ENCODE measurements around the gene CDK5R2.

CDK5R2 gene

DNA sequence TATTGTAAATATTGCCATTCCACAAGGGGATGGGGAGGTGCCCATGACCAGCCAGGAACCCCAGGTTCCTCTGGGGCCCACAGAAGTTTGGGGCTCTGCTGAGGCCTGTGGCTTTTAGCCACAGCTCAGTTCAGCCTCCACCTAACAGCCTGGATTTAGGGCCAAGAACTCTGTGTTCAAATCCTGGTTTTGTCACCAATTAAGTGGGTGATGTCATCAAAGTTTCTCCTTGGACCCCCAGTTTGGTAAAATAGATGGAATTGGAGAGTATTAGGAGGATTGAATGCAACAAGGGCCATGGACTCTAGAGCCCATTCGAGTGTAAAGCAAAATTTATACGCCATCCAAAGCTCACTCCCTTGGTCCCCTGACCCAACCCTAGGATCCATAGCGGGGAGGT is 28.7 kb downstream of the CDK5R2 start:
- DNase-seq (ENCODE audit: low read depth) = no peak

DNA sequence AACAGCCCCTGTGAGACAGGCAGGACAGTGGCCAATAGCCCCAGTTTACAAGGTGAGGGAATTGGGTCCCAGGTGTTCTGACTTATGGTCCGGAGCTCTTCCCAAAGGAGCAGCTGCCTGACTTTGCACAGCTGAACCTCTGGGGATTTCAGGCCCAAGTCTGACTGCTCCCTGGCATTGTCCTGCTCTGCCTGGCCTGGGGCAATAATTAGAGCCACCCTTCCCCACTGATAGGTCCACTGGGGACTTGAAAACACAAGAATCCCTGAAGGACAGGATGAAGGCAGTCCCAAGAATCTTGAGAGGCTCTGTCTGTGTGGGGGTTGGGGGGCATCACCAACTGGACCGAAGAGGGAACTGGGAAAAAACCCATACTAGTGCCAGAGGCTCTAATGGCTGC is 29.2 kb downstream of the CDK5R2 start:
- DNase-seq (ENCODE audit: low read depth) = no peak

DNA sequence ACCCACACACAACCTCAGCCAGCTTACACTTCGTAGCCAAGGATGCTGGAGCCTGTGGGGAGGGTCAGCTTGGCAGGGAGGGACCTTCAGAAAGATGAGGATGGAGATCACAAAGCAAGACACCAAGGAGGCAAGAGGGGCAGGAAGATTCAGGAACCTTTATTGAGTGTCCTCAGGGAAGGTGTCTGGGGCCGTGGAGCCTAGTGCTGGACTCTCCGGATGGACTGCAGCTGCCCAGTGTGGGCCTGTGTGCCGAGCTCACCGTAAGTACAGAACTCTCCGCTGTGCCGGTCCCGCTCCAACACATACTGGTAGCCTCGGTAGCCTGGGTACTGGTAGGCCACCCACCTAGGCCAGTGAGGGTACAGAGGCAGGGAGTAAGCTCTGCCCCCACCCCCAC is 30.6 kb downstream of the CDK5R2 start:
- no peak for DNase-seq (ENCODE audit: low read depth)

DNA sequence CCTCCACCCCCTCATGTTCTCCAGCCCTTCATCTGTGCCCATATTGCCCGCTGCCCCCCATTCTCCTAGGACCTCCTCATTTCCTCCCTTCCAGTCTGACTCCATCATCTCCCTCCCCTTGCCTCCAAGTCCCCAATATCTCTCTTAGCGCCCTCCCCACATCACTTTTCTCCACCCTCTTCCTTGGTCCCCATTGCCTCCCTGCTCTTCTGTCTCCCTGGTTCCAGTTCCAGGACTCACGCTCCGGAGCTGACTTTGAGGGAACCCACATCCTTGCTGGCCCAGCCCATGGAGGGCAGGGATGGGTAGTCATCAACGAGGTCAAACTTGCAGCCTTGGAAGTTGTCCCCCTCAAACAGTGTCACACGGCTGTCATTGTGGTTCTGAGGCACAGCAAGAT is 31.1 kb downstream of the CDK5R2 start:
- DNase-seq (ENCODE audit: low read depth) = no peak

DNA sequence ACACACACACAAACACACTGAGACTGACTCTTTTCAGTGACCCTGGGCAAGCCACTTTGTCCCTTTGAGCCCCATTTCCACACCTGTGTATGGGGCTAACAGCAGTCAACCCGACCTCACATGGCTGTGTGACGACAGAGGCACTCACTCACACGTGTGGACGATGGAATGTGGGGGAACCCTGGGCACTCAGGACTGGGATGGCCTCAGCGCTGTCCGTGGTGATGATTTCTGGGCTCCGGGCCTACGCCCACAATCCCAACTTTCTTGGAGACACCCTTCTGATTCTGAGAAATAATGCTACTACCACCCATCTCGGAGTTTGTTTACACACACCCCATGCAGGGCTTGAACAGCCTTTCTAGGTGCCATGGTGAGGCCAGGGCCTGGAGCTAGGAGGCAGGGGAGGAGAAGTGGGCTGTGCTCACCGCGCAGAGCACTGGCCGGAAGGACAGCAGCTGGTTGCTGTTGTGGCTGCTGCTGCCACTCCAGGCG is 32.3 kb downstream of the CDK5R2 start:
- no peak for DNase-seq (ENCODE audit: low read depth)

DNA sequence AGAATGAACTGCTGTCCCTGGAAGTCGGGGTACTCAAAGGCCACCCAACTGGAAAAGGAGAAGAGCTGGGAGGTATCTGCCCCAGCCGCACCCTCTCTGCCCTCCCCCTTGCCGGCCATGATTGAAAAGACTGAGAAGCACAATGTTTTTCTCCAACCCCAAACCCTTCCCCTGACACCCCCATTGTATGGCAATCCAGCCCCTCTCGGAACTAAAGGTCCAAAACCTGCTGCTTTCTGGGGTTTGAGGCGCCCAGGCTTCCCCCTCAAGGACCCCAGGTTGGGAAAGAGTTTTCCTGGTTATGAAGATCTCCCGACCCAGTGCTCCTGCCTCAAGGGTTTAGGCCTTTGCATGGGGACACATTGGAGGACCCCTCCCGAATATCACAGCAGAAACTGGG is 32.7 kb downstream of the CDK5R2 start:
- DNase-seq (ENCODE audit: low read depth) = no peak

DNA sequence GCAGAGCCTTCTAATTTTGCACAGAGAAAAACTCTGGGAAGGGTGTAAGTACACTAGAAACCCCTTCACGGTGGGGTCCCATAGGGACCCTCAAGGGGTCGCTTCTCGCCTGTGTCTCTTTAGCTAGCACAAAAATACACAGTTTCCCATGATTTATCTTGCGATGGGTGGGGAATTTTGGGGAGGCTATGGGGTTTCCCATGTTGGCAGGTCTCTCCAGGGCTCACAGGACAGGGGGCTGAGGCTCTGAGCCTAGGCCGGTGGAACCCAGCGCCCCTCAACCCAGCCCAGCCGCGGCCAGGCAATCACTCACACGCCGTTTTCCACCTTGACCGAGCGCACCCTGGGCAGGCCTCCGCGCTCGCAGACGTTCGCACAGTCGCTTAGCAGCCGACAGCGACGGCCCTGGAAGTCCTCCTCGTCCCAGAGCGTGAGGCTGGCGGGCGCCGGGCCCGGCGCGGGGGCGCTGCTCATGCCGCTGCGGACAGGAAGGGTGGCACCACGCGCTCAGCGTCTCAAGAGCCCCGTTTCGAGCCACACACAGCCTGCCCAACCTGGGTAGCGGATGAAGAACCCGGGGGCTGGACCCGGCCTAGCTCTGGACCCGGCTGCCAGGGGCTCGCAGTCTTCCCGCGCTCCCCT is 33.4 kb downstream of the CDK5R2 start:
- no peak for DNase-seq (ENCODE audit: low read depth)

DNA sequence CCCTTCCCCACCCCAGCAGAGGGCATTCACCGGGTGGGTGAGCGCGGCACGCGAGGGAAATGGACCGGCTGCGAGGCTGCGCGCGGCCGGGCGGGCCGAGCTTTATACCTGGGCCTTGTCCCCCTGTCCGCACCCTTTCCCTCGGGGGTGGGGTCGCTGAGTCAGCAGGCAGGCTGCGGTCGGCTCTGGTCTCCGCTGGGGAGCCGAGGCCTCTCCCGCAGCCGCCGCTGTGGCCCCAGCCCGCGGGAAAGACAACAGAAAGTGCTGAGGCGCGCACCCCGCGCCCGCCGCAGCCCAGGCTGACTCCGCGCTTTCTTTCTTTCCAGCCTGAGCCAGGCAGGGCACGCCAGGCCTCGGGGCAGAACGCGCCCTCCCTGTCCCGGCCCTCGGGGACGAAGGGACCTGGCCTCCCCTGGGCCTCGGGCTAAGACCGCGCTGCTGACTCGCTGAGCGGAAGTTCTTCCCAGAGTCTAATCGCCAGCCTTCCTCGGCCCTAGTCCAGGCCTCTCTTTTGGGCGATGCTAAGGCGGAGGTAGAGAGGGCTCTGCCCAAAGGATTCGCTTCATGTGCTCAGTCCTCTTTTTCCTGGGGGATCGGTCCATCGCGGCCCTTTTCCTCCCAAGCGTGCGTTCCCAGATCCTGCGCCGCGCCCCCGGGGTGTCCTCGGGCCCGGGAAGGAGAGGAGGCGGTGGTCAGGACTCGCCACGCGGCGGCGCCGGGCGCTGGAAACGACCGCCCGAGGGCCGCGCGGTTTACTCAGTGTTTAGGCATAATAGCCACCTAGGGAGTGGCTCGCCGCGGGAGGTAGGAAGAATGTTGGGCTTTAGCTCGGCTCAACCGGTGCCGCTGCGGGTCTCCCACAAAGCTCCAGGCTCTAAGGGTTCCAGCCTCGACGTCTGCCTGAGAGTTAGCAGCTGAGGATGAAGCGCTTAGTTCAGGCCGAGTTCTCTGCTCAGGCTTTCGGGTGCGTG is 34.2 kb downstream of the CDK5R2 start, which contains the start of gene CRYBA2:
TSS of gene CRYBA2 (minus strand) at position 78 of the 971 bp plus-strand sequence. CDS start 246 bp downstream, outside the sequence.
- no peak for DNase-seq (ENCODE audit: low read depth)

DNA sequence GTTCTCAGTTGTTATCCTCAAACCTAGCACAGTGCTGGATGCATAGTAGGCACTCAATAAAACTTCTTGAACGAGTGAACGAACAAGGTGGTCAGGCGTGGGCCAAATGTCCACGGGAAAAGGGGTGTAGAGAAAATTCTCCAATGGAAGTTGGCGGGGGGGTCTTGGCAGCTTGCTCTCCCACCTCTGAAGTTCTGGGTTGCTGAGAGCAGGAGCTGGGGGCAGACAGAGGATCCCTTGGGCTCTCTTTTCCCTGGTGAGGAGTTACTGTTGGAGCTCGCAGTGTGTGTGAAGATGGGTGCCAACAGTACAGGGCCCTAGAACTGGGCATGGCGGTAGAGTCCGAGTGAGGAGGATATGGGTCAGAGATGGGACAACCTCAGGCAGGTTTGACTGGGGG is 36.1 kb downstream of the CDK5R2 start:
- no peak for DNase-seq (ENCODE audit: low read depth)

DNA sequence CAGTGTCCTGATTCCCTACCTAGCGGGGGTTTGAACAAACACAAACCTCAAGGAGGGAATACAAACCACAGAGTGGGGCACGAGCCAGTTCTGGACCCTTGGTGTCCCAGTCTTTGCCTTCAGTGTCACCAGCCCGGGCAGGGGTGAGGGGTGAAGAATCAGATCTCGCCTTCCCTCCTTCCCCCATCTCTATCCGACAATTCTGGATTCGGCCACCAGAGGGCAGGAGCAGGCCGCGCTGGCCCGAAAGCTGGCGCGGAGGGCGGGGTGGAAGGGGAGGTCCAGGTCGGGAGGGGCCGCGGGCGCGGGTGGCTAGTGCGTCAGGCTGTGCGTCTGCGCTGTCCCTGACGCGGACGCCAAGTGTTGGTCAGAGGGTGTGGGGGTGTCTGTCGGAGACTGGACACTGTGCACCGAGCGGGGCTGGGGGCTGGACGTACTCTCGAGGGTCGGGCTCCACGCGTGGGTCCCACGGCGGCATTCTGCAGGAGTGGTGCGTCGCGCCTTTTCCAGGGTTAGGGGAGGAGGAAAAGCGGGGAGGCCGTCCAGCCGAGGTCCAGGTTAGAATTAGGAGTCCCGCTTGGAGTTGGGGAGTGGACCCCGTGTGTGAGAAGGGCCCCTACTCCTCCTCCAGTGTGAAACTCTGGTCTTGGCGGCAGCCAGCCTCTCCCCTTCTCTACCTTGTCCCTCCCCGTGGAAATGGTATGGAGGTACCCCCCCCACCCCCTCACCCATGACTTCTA is 36.7 kb downstream of the CDK5R2 start:
- peak; percentile 71 for DNase-seq (ENCODE audit: low read depth)

DNA sequence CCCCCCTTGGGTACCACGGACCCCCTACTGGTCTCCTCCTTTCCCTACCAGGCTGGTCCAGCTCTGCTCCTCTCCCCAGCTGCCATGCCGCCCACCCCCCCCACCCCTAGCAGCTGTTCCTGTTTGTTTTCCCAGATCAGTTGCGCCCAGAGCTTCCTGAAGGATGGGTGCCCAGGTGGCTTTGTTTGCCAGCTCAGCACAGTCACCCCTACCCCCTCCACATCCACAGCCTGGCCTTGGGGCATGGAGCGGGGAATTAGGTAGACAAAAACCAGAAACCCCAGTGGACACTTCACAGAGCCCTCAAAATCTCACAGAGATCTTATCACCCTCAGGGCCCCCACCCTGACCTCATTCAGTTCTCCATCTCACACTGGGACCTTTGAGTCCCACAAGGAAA is 37.5 kb downstream of the CDK5R2 start:
- DNase-seq (ENCODE audit: low read depth) = no peak

DNA sequence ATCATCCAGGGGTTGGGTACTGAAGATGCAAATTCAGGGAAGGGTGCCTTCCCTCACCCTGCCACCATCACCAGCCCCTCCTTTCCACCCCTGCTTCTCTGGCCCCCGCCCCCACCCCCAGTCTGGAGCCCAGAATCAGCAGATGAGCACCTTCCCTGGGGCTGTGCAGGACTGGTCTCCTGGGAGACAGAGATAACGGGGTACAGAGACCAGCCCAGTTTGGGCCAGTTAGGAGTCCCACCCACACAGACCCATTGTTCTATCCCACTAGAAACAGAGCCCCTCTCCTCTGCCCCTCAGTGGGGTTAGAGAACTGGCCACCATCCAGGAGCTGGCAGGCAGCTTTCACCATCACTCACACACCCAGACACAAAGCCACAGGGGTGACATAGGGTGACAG is 38.3 kb downstream of the CDK5R2 start:
- no peak for DNase-seq (ENCODE audit: low read depth)

DNA sequence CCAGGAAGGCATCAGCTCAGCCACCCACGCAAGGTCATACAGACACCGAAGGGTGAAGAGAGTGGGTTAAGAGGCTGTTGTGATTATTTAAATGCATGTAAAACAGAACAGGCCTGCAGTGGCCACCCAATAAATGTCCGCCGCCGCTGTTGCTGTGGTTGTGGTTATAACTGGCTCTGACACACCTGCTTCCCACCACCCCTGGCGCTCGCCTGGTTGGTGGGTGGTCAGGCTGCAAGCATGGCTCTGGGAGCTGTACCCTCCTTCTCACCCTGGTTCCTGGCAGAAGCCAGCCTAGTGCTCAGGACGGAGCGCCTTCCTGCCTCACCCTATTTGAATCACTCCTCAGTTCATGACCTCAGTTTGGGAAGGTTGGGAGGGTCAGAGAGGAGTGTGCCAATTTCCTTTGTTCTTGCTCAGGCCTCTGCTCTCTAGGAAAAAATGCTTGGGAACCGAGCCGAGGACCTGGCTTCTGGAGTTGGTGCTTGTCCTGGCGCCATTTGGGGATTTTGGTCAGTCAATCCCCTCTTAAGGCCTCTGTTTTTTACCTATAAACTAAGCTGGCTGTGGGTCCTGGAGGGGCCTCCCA is 39.0 kb downstream of the CDK5R2 start:
- DNase-seq (ENCODE audit: low read depth) = no peak

DNA sequence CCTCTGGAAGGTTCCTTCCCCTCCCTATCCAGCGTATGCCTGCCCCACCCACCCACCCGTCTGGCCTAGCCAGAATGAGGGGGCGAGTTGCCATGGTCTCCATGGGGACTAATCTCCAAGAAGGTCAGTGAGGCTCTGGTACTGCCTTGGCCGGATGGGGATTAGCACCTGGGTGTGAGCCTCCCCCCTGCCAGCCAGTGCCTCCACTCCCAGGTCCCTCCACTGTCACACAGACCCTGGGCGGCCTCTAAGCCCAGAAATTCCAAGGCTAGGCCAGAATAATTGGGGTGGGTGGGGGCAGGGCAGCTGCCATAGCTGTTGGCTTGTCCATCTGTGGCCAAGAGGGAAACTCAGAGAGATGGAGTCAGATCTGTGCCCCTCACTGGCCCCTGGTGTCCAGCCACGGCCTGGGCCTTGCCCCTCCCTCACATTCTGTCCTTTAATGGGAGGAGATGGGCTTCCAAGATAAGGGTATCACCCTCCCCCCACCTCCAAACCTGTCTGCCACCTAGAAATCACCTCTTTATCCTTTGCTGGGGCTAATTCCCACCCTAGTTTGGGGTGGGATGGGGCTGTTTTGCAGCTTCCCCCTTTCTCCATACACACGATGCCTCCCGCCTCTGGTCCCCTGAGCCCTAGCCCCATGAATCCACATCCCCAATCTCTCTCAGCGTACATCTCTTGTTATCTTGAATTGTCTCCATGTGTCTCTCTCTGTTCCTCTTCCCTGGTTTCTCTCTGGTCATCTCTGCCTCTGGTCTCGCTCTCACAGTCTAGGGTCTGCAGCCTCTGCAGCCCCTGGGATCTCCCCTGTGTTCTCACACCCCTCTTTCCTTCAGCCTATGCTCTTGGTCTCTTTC is 39.8 kb downstream of the CDK5R2 start:
- no peak for DNase-seq (ENCODE audit: low read depth)

DNA sequence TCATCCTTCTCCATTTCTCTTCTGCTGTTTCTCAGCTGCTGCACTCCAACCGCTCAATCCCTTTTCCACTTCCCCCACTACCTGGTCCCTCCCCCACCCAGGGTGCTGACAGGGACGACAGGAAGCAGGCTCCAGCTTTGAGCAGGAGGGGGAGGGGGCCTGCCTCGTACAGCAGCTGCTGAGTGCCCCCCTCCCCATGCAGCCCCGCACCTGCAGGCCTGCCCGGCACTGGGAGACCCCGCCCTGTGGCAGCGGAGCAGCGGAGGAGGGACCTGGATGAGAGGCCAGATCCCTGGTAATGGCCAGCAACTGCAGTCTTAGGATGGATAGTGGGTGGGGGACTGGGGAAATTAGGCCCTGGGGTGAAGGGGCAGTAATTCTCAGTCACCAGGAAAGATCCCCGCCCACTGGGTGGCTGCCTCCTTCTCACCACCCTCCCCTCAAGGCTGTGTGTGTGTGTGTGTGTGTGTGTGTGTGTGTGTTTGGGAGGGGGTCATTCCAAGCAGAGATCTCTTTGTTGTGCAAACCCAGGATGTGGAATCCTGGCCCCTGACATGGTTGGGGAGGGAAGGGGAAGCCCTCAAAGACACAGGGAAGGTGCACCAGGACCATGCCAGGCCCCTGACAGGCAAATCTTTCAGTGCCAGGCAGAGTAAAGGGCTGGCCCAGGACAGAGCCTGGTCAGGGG is 40.6 kb downstream of the CDK5R2 start:
- DNase-seq (ENCODE audit: low read depth) = no peak

DNA sequence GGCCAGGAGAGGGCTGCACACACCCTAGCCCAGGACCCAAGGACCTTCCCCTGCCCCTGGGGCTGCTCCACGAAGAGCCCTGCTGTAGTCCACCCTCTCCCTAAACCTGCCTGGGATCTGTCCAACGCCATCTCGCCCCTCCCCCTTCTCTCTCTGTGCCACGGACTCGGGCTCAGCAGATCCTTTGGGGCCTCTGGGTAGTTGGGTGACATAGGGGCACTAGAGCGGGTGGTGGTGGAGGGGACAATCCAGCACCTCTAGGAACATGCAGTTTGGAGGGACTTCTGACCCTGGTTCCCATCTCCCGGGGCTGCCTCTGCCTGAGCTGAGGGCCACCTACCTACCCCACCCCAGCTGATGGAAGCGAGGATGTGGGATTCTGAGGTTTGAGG is 41.1 kb downstream of the CDK5R2 start:
- no peak for DNase-seq (ENCODE audit: low read depth)

DNA sequence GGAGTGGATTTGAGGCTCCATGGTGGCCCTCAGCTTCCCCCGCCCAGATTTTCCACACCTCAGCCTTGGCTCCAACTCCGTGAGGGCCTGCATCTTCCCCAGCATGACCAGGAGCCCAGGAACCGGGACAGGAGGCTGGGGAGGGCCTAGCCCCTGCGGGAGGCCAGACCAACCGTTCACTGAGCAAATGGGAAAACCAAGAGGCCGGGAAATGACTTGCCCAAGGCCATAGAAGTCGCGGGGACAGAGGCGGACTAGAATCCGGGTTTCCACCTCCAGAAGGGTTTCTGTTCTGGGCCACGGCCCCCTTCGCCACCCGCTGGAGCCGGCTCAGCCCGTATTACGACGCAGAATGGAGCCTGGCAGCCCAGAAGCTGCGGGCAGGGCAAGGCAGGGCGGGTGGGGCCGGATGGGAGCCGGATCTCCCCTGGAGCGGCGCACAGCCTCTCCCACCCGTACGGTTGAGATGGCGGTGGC is 41.7 kb downstream of the CDK5R2 start:
- no peak for DNase-seq (ENCODE audit: low read depth)

DNA sequence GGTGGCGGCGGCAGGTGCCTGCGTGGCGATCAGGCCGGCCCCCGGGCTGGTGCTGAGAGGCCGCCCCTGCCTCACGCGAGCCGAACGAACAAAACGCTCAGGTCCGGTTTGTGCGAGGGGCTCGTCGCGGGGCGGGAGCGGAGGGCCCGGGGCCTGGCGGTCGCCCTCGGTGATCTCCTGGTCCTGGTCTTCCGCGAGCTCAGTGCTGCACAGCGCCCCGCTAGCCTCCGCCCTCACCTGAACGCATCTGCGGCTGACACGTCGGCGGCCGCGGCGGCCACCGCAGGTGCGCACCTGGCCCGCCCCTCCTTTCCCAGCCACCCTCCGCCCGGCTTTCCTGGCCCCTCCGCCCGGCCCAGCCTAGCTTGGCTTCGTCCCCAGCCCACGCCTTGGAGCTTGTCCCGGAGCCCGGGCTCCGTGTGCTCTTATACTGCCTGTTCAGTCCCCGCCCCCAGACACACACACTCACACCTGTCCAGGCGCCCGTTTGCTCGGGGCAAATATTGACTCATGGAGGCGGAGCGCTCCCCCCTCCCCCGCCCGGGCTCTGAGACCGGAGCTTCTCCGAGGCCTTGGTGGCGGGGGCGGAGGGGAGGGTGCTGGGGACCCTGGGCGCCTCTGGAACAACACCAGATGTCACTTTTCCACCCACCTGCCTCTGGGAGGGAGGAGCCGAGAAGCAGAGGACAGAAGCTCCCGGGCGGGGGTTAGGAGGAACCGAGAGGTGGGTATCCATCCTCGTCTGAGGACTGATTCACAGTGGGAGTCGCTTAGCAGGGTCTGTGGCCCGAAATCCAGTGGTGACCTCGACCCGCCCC is 42.3 kb downstream of the CDK5R2 start:
- no peak for DNase-seq (ENCODE audit: low read depth)
